ENCODE data around the gene GRK7.

DNA sequence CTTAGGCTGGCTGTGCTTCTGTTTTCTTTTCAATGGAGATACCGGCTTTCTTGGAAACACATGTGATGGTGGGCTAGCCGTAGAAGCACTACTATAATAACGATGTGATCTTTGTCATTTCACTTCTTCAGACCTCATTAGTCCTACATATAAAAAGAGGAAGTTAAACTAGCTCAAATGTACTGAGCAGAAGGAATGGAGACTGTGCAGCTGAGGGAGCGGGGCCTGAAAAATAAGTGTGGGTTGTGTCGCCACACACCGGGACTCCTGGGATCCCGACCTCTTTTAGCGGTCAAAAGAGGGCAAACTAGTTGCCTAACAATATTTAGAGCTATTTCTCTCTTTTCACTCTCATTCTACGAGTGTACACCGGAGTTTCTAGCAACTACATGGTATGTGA lies 26.1 kb upstream of the GRK7 start:
- TF ChIP-seq POLR2AphosphoS5 (IDR thresholded peaks at IDR 0.05) (no peak), CTCF (IDR thresholded peaks at IDR 0.05) (no peak), POLR2A (IDR thresholded peaks at IDR 0.05) (no peak)

Data from transverse colon (tissue), 4 donors.